IMR-90 (cell line): Measurements from ENCODE around the gene UBL4B. TPM values are rescaled to one million over a fixed set of nuclear protein-coding genes. Genes with fewer than 3 reads are reported as not detected.
"Not testable (repeated sequence)": the region's sequence is repeated elsewhere in the genome, so short reads cannot be mapped to it uniquely, and the experiment has no call there.

ENCODE experiments used
- ATAC-seq: fragments of 200-7000 bp; cut with Tn5 transposase; 2 replicates; pipeline ENCODE4 v1.9.1; 2020; ENCODE audit warnings: low read depth, mild to moderate bottlenecking, moderate library complexity
- BruUV-seq: library from RNA; stranded (reverse); fragments of 400-500 nt; replicated peaks from 2 replicates; lab custom pipeline; 2021; lab: Mats Ljungman, UMichigan
- CTCF ChIA-PET: fragments of 300-600 bp; formaldehyde crosslinking; extraction: SDS; loops from one replicate; lab custom pipeline; 2021; ENCODE audit warnings: antibody characterized with exemption; lab: Yijun Ruan, JAX
- POLR2A ChIA-PET: fragments of 300-600 bp; sonication (Branson Sonifier 250); formaldehyde crosslinking; loops from one replicate; lab custom pipeline; 2022; ENCODE audit warnings: antibody characterized with exemption; ENCODE audit not compliant: unreplicated experiment; lab: Charles Lee
- DNase-seq: peaks from one replicate; pipeline ENCODE4 v3.0.0; 2013
- H2AFZ ChIP-seq: replicated peaks from 2 replicates; pipeline ENCODE3; 2013; ENCODE audit warnings: low read length, mild to moderate bottlenecking; ENCODE audit not compliant: poor library complexity
- H2AK5ac ChIP-seq: 2 replicates; pipeline ENCODE4 v1.6.1; 2013; ENCODE audit warnings: low read depth, low read length, inconsistent platforms
- H2AK9ac ChIP-seq: replicated peaks from 2 replicates; pipeline ENCODE3; 2013; ENCODE audit warnings: mild to moderate bottlenecking, low read depth, low read length, moderate library complexity; ENCODE audit not compliant: poor library complexity
- H2BK120ac ChIP-seq: 2 replicates; pipeline ENCODE4 v1.6.1; 2013; ENCODE audit warnings: low read depth, low read length, inconsistent platforms
- H2BK15ac ChIP-seq: 3 replicates; pipeline ENCODE4 v1.6.1; 2013; ENCODE audit warnings: low read depth, low read length, inconsistent platforms
- H2BK20ac ChIP-seq: 2 replicates; pipeline ENCODE4 v1.6.1; 2013; ENCODE audit warnings: low read depth, mild to moderate bottlenecking, inconsistent platforms, low read length, moderate library complexity
- H2BK5ac ChIP-seq: 2 replicates; pipeline ENCODE4 v1.6.1; 2013; ENCODE audit warnings: mild to moderate bottlenecking, low read depth, low read length, inconsistent platforms; ENCODE audit not compliant: poor library complexity, severe bottlenecking
- H3K14ac ChIP-seq: replicated peaks from 2 replicates; pipeline ENCODE4 v1.6.1; 2013; ENCODE audit warnings: low read depth, low read length, inconsistent platforms
- H3K18ac ChIP-seq: 2 replicates; pipeline ENCODE4 v1.6.1; 2013; ENCODE audit warnings: low read depth, low read length, control low read depth
- H3K23ac ChIP-seq: 2 replicates; pipeline ENCODE4 v1.6.1; 2013; ENCODE audit warnings: low read depth, low read length, inconsistent platforms
- H3K27ac ChIP-seq: 2 replicates; pipeline ENCODE4 v1.5.1; 2013; ENCODE audit warnings: mild to moderate bottlenecking, control low read depth, low read length; ENCODE audit not compliant: insufficient read depth
- H3K27me3 ChIP-seq: 2 replicates; pipeline ENCODE4 v1.6.1; 2013; ENCODE audit warnings: low read length; ENCODE audit not compliant: control insufficient read depth, insufficient read depth
- H3K36me3 ChIP-seq: 2 replicates; pipeline ENCODE4 v1.6.1; 2013; ENCODE audit warnings: low read length, mixed read lengths; ENCODE audit not compliant: control insufficient read depth, insufficient read depth
- H3K4ac ChIP-seq: 2 replicates; pipeline ENCODE4 v1.6.1; 2013; ENCODE audit warnings: low read depth, low read length, inconsistent platforms
- H3K4me1 ChIP-seq: 2 replicates; pipeline ENCODE4 v1.6.1; 2013; ENCODE audit warnings: low read length, mixed read lengths; ENCODE audit not compliant: control insufficient read depth, insufficient read depth
- H3K4me2 ChIP-seq: 2 replicates; pipeline ENCODE4 v1.6.1; 2013; ENCODE audit warnings: low read depth, mild to moderate bottlenecking, control low read depth, low read length, moderate library complexity
- H3K4me3 ChIP-seq: 2 replicates; pipeline ENCODE4 v1.5.1; 2013; ENCODE audit warnings: low read depth, mild to moderate bottlenecking, control low read depth, low read length, moderate library complexity; ENCODE audit not compliant: insufficient read depth
- H3K56ac ChIP-seq: 2 replicates; pipeline ENCODE4 v1.6.1; 2013; ENCODE audit warnings: low read length, inconsistent platforms; ENCODE audit not compliant: insufficient read depth; ENCODE audit errors: extremely low read depth
- H3K79me1 ChIP-seq, 2 experiments: 2 replicates each; pipeline ENCODE4 v1.6.1; 2013; ENCODE audit warnings: low read length in 2 of 2, inconsistent platforms in 1 of 2, low read depth in 1 of 2
- H3K9ac ChIP-seq: 2 replicates; pipeline ENCODE4 v1.6.1; 2013; ENCODE audit warnings: low read depth, low read length, control low read depth
- H3K9me1 ChIP-seq: 2 replicates; pipeline ENCODE4 v1.6.1; 2013; ENCODE audit warnings: low read length, inconsistent platforms; ENCODE audit not compliant: insufficient read depth
- H3K9me3 ChIP-seq: 2 replicates; pipeline ENCODE4 v1.6.1; 2013; ENCODE audit warnings: low read length; ENCODE audit not compliant: control insufficient read depth, insufficient read depth
- H4K20me1 ChIP-seq: 2 replicates; pipeline ENCODE4 v1.6.1; 2013; ENCODE audit warnings: low read length, inconsistent platforms; ENCODE audit not compliant: insufficient read depth
- H4K5ac ChIP-seq: 2 replicates; pipeline ENCODE4 v1.6.1; 2013; ENCODE audit warnings: mild to moderate bottlenecking, low read depth, low read length, control low read depth
- H4K8ac ChIP-seq, 2 experiments: 2 replicates each; pipeline ENCODE4 v1.6.1; 2013; ENCODE audit warnings: low read depth in 2 of 2, low read length in 2 of 2, control low read depth in 1 of 2, inconsistent platforms in 1 of 2
- H4K91ac ChIP-seq: 2 replicates; pipeline ENCODE4 v1.6.1; 2013; ENCODE audit warnings: low read depth, low read length, inconsistent platforms; ENCODE audit not compliant: insufficient read depth
- WGBS, 2 experiments: methylation state at CpG; one replicate each; pipeline versions ENCODE4 v1.1.5 to v1.1.7; 2013; ENCODE audit warnings: missing lambda C conversion rate in 2 of 2; ENCODE audit not compliant: insufficient read length in 1 of 2; ENCODE audit errors: extremely low coverage in 2 of 2; 5-methylcytosine and 5-hydroxymethylcytosine counted together
- dilution Hi-C: fragments of 300-500 bp; cut with HindIII; formaldehyde crosslinking; loops from one replicate; pipeline ENCODE4 v1.14.3; 2018; ENCODE audit warnings: low sequenced_read_pairs; ENCODE audit not compliant: unreplicated experiment
- in situ Hi-C: fragments of 300-500 bp; cut with MboI; formaldehyde crosslinking; loops from 3 replicates; pipeline ENCODE4 v1.14.3; 2019; ENCODE audit warnings: low sequenced_read_pairs, inconsistent platforms, mixed read lengths
- intact Hi-C: fragments of 100-400 bp; cut with micrococcal nuclease; formaldehyde crosslinking; loops from 2 replicates; pipeline ENCODE4 v1.10.0; 2022
- polyA plus RNA-seq, 3 experiments: library from polyadenylated mRNA; depleted of rRNA; stranded (reverse); fragments of >200 nt; gene quantifications; 2 replicates each; pipeline ENCODE4 v1.2.3, GENCODE V29; 2012; ENCODE audit warnings: low replicate concordance in 1 of 3
- total RNA-seq: library from RNA; depleted of rRNA; stranded (reverse); fragments of >200 nt; gene quantifications from 2 replicates; pipeline ENCODE4 v1.2.3, GENCODE V29; 2012

UBL4B gene
- total and polyA plus RNA-seq, 2 of the 4 experiments (the other 2 are of a cell fraction), result not detected

DNA sequence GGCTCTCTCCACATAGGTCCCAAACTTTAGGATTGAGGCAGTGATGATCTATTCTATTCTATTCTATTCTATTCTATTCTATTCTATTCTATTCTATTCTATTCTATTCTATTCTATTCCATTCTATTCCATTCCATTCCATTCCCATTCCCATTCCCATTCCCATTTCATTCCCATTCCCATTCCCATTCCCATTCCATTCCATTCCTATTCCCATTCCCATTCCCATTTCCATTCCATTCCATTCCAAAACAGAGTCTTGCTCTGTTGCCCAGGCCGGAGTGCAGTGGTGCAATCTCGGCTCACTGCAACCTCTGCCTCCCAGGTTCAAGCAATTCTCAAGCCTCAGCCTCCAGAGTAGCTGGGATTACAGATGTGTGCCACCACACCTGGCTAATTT lies 32.2 kb upstream of the UBL4B start:
- H3K18ac ChIP-seq, H3K4ac ChIP-seq, H2BK15ac ChIP-seq, H3K4me3 ChIP-seq, H4K91ac ChIP-seq, H3K56ac ChIP-seq, H4K5ac ChIP-seq, H3K4me2 ChIP-seq, intact Hi-C loops, CTCF ChIA-PET, DNase-seq, H4K8ac ChIP-seq, H2BK20ac ChIP-seq, H2AK9ac ChIP-seq, H4K20me1 ChIP-seq, H2BK120ac ChIP-seq, H2BK5ac ChIP-seq, POLR2A ChIA-PET, H3K9ac ChIP-seq, H2AFZ ChIP-seq, H3K14ac ChIP-seq, dilution Hi-C loops, in situ Hi-C loops, H3K23ac ChIP-seq, H3K36me3 ChIP-seq, H3K4me1 ChIP-seq, H3K27ac ChIP-seq, H3K9me3 ChIP-seq, BruUV-seq, H3K9me1 ChIP-seq, H3K79me1 ChIP-seq, ATAC-seq, H2AK5ac ChIP-seq: not testable (repeated sequence)
- WGBS, 2 experiments, result 100% methylated on average over 1 of the region's 2 CpGs; no CpG with 5 or more reads in 1 of the 2 experiments
- peaks cover 85% of the 10 kb centered on the region for H3K27me3 ChIP-seq
